Caco-2 (cell line): ENCODE data around the gene UTS2. TPM values are rescaled to one million over a fixed set of nuclear protein-coding genes. Genes with fewer than 3 reads are reported as not detected.

Experiments used
- BruUV-seq: library from RNA; stranded (reverse); fragments of 400-500 nt; replicated peaks from 2 replicates; lab custom pipeline; 2021; lab: Mats Ljungman, UMichigan
- CTCF ChIA-PET: fragments of 300-600 bp; sonication (Branson Sonifier 250); formaldehyde crosslinking; loops from one replicate; lab custom pipeline; 2022; ENCODE audit warnings: antibody characterized with exemption; lab: Charles Lee
- POLR2A ChIA-PET: fragments of 300-600 bp; sonication (Branson Sonifier 250); formaldehyde crosslinking; loops from one replicate; lab custom pipeline; 2022; ENCODE audit warnings: antibody characterized with exemption; lab: Charles Lee
- DNase-seq, 2 experiments: peaks; one replicate each; pipeline versions ENCODE4 v3.0.0 to v3.0.0-alpha.2; 2020 to 2022
- H3K27me3 ChIP-seq: replicated peaks from 2 replicates; pipeline ENCODE4 v1.6.0; 2011; ENCODE audit warnings: low read length; ENCODE audit not compliant: control insufficient read depth, insufficient read depth
- H3K36me3 ChIP-seq: 2 replicates; pipeline ENCODE4 v1.5.1; 2011; ENCODE audit warnings: low read length; ENCODE audit not compliant: control insufficient read depth, insufficient read depth
- H3K4me1 ChIP-seq: fragments of 250-450 bp; sonication (Bioruptor Pico); 2 replicates; pipeline ENCODE4 v1.5.1; 2020; ENCODE audit warnings: mild to moderate bottlenecking
- H3K4me3 ChIP-seq: 2 replicates; pipeline ENCODE4 v1.5.1; 2011; ENCODE audit warnings: low read depth, mild to moderate bottlenecking, control low read depth, low read length
- H3K9me3 ChIP-seq: fragments of 250-450 bp; sonication (Bioruptor Pico); 2 replicates; pipeline ENCODE4 v1.5.1; 2020; ENCODE audit warnings: mild to moderate bottlenecking, moderate library complexity
- H3K27ac Mint-ChIP-seq: one replicate; pipeline ENCODE4 v1.8.0; 2022; ENCODE audit warnings: mixed read lengths; ENCODE audit not compliant: unreplicated experiment
- H3K27me3 Mint-ChIP-seq: one replicate; pipeline ENCODE4 v1.8.0; 2022; ENCODE audit warnings: mixed read lengths; ENCODE audit not compliant: insufficient read depth, unreplicated experiment
- H3K36me3 Mint-ChIP-seq: one replicate; pipeline ENCODE4 v1.8.0; 2022; ENCODE audit warnings: mild to moderate bottlenecking, mixed read lengths; ENCODE audit not compliant: insufficient read depth, unreplicated experiment
- H3K4me1 Mint-ChIP-seq: one replicate; pipeline ENCODE4 v1.8.0; 2022; ENCODE audit warnings: low read depth, mixed read lengths; ENCODE audit not compliant: unreplicated experiment
- H3K4me3 Mint-ChIP-seq: one replicate; pipeline ENCODE4 v1.8.0; 2022; ENCODE audit warnings: mild to moderate bottlenecking, moderate library complexity, mixed read lengths; ENCODE audit not compliant: unreplicated experiment
- H3K9me3 Mint-ChIP-seq: one replicate; pipeline ENCODE4 v1.8.0; 2022; ENCODE audit warnings: mixed read lengths; ENCODE audit not compliant: unreplicated experiment
- intact Hi-C: fragments of 100-400 bp; cut with micrococcal nuclease; formaldehyde crosslinking; loops from one replicate; pipeline ENCODE4 v1.10.0; 2022; ENCODE audit not compliant: unreplicated experiment
- total RNA-seq: library from RNA; stranded (reverse); gene quantifications from 2 replicates; pipeline ENCODE4 v1.2.3, GENCODE V29; 2022
- TF ChIP-seq, protein P1 (sequence below), 2 experiments: fragments of 200-600 bp in 1 of 2; IDR thresholded peaks; 1 replicate in 1 of 2; 2 replicates in 1 of 2; pipeline versions ENCODE4 v1.5.1 to v1.8.0; 2011 to 2022; ENCODE audit warnings: antibody characterized with exemption in 1 of 2, control low read depth in 1 of 2, inconsistent platforms in 1 of 2, low read depth in 1 of 2, low read length in 1 of 2, mild to moderate bottlenecking in 1 of 2, moderate library complexity in 1 of 2; ENCODE audit not compliant: insufficient read depth in 1 of 2, severe bottlenecking in 1 of 2, unreplicated experiment in 1 of 2

Gene UTS2
- total RNA-seq, 1 experiment from 2014 or later, result 10.8 TPM

DNA sequence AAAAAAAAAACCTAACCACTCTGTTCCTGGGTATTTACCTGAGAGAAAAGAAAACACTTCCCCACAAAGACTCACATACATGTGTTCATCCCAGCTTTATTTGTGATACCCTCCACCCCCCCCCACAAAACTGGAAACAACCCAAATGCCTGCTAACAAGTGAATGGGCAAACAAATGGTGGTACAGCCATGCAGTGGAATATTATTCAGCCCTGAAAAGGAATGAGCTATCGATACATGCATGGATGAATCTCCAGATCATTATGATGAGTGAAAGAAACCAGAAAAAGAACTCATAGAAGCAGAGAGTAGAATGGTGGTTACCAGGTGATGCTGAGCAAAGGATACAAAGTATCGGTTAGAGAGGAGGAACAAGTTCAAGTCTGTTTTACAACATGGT lies 38.0 kb upstream of the UTS2 start:
- Histone ChIP-seq H3K36me3 (no peaks in the 10 kb centered on the region), H3K4me1 (no peaks in the 10 kb centered on the region), H3K27me3 (no peaks in the 10 kb centered on the region), H3K4me3 (no peak overlapping the region), H3K9me3 (no peaks in the 10 kb centered on the region)
- H3K4me1 Mint-ChIP-seq, result no peaks in the 10 kb centered on the region
- no peaks in the 10 kb centered on the region for H3K36me3 Mint-ChIP-seq
- no TSS peak for BruUV-seq
- no peaks in the 10 kb centered on the region for H3K27me3 Mint-ChIP-seq
- H3K4me3 Mint-ChIP-seq, result no peak overlapping the region
- TF ChIP-seq, protein P1, sequence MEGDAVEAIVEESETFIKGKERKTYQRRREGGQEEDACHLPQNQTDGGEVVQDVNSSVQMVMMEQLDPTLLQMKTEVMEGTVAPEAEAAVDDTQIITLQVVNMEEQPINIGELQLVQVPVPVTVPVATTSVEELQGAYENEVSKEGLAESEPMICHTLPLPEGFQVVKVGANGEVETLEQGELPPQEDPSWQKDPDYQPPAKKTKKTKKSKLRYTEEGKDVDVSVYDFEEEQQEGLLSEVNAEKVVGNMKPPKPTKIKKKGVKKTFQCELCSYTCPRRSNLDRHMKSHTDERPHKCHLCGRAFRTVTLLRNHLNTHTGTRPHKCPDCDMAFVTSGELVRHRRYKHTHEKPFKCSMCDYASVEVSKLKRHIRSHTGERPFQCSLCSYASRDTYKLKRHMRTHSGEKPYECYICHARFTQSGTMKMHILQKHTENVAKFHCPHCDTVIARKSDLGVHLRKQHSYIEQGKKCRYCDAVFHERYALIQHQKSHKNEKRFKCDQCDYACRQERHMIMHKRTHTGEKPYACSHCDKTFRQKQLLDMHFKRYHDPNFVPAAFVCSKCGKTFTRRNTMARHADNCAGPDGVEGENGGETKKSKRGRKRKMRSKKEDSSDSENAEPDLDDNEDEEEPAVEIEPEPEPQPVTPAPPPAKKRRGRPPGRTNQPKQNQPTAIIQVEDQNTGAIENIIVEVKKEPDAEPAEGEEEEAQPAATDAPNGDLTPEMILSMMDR (IDR thresholded peaks at IDR 0.05; ENCODE audit: insufficient read depth in 1 of 2, low read depth in 1 of 2, low read length in 1 of 2, severe bottlenecking in 1 of 2, unreplicated experiment in 1 of 2), result no peak
- H3K27ac Mint-ChIP-seq, result no peak overlapping the region
- POLR2A ChIA-PET, result interaction anchor here (0.6 kb wide), 1 partner anchor 57 kb away, joined by 3 read pairs; no protein-coding TSS in a partner anchor
- intact Hi-C loops, result no loop called here
- CTCF ChIA-PET, result no interaction called here
- no peak for DNase-seq
- H3K9me3 Mint-ChIP-seq, result no peaks in the 10 kb centered on the region

DNA sequence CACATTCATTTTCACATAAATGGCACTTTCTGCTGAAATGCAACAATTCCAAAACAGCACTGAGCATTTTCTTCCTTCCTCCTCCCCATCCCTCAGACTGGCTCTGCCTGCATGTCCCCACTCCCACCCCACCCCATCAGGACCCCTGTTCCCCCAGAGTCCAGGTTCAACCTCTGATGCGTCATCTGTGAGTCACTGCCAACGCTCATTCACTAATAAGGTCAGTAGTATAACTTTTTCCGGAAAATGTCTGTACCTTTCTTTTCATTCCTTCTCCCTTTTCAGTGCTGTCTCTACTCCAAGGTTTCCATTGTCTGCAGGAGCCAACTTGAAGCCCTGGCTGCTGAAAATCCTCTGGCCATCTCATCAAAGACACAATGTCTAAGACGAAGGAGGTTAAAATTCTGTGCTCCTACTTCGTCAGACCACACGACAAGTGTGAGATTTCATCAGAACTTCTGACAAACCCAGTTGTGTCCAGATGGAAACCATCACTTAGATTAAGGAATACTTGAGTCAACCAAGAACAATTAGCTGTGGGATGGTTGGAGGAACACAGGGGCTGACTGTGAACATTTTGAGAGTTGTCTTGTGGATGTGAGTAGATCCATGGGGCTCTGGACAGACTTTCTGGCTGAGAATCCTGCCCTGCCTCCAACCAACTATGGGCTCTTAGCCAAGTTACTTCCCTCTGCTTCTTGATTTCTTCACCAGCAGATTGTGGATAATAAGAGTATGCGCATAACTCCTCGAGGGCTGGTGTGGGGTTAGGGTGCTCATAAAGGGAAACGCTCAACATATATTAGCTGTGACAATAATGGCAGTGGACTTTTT lies 35.6 kb upstream of the UTS2 start:
- Histone ChIP-seq H3K36me3 (no peaks in the 10 kb centered on the region), H3K9me3 (no peaks in the 10 kb centered on the region), H3K4me3 (no peak overlapping the region), H3K27me3 (no peaks in the 10 kb centered on the region), H3K4me1 (no peaks in the 10 kb centered on the region)
- no TSS peak for BruUV-seq
- Mint-ChIP-seq H3K27ac (no peak overlapping the region), H3K4me3 (no peak overlapping the region), H3K9me3 (no peaks in the 10 kb centered on the region), H3K36me3 (no peaks in the 10 kb centered on the region), H3K4me1 (no peaks in the 10 kb centered on the region), H3K27me3 (no peaks in the 10 kb centered on the region)
- POLR2A ChIA-PET, result no interaction called here
- TF ChIP-seq, protein P1 (IDR thresholded peaks at IDR 0.05; ENCODE audit: insufficient read depth in 1 of 2, low read depth in 1 of 2, low read length in 1 of 2, severe bottlenecking in 1 of 2, unreplicated experiment in 1 of 2), result no peak
- CTCF ChIA-PET, result no interaction called here
- no peak for DNase-seq
- intact Hi-C loops, result no loop called here

DNA sequence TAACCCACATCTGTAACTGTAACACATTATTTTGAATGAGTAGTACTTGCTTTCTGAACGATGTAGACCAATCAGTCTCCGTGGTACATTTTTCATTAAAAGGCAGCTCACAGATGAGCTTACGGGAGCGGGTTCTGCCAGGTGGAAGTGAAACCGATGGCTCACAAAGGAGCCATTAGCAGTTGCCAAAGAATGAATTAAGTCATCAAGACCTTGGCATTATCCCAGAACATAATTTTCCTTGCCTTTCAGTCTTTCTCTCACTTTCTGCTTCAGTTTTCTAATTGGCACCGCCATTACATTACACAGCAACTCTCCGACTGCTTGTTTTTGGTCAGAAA lies 33.5 kb upstream of the UTS2 start:
- POLR2A ChIA-PET, result no interaction called here
- Histone ChIP-seq H3K4me1 (no peaks in the 10 kb centered on the region), H3K36me3 (no peaks in the 10 kb centered on the region), H3K27me3 (no peaks in the 10 kb centered on the region), H3K9me3 (no peaks in the 10 kb centered on the region), H3K4me3 (no peak overlapping the region)
- CTCF ChIA-PET, result no interaction called here
- Mint-ChIP-seq H3K9me3 (no peaks in the 10 kb centered on the region), H3K36me3 (no peaks in the 10 kb centered on the region), H3K4me1 (no peaks in the 10 kb centered on the region), H3K4me3 (no peak overlapping the region), H3K27me3 (no peaks in the 10 kb centered on the region), H3K27ac (no peak overlapping the region)
- intact Hi-C loops, result no loop called here
- DNase-seq, result no peak
- TF ChIP-seq, protein P1 (IDR thresholded peaks at IDR 0.05; ENCODE audit: insufficient read depth in 1 of 2, low read depth in 1 of 2, low read length in 1 of 2, severe bottlenecking in 1 of 2, unreplicated experiment in 1 of 2), result no peak
- no TSS peak for BruUV-seq
